HG03558 (cell line): ENCODE results near the gene COIL.
"Not testable (repeated sequence)": the region's sequence is repeated elsewhere in the genome, so short reads cannot be mapped to it uniquely, and the experiment has no call there.

Experiments
- ATAC-seq: cut with Tn5 transposase; IDR thresholded peaks from one replicate; pipeline ENCODE4 v1.9.1; 2021; ENCODE audit warnings: moderate number of reproducible peaks; ENCODE audit not compliant: unreplicated experiment; ENCODE audit errors: extremely low read depth

The COIL gene

GRCh38 chr17:56960596-56961538 is at the start of gene COIL:
COIL (minus strand) TSS chr17:56961050; CDS start chr17:56961019, 31 bp downstream.
- peak; percentile 84 for ATAC-seq

- ATAC-seq, result no peak
These were observed 49.6 kb upstream of the COIL start for GRCh38 chr17:57010487-57010886.

- ATAC-seq, result no peak
These were observed 49.0 kb upstream of the COIL start for GRCh38 chr17:57009737-57010445.

DNA sequence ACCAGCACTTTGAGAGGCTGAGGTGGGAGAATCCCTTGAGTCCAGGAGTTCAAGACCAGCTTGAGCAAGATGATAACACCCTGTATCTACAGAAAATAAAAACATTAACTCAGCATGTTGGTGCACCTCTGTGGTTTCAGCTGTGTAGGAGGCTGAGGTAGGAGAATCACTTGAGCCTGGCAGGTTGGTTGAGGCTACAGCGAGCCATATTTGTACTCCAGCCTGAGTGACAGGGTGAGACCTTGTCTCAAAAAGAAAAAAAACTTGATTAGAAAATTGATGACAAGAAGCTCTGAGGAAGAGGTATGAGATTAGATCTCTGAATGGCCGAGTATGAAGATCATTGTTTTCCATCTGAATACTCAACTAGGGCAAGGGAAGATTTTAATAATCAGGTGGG is 48.1 kb upstream of the COIL start:
- no peak for ATAC-seq

- ATAC-seq, result no peak
These were observed 45.2 kb upstream of the COIL start for GRCh38 chr17:57006040-57006439.

DNA sequence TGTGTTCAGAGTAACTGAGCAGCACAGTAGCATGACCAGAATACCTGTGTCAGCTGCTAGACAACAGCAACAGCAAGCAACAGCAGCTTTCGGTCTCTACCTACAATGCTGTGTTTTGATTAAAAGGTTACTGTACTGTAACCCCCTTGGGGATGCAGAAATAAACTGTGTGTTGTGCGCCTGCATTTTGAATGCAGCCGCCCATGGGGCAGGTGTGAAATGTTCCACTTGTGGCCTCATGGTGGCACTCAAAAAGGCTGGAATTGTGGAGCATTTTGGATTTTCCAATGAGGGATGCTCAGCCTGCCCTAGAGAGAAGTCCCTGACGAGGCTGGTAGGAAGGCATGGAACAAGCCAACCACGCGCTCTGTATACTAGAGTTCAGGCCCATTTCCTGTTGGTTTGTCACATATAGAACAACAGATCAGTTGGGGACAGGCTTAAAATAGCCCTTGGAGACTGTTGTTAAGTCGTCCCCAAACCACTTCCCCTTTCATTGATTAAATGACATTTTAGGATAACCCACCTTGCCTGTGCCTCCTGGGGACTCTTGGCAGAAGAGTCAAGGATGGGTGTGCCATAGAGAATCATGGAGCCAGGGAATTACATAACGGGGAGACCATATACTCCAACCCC is 44.2 kb upstream of the COIL start:
- ATAC-seq, result peak; percentile 72

DNA sequence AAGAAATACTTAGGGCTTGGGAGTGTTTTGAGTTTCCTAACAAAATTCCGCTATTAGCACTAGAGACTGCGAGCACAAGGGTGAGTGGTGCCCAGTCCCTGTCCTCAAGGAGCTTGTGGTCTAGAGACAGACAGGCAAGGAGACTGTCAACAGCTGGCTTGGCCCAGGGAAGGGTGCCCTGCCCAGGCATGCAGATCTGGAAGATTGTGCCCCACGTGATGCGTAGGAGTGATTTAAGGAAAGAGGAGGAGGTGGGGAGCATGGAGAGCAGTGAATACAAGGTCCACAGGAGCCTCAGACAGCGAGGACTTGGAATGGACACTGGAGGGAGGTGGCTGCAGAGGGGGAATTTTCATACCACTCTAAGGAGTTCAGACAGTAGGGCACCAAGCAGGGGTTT is 42.1 kb upstream of the COIL start:
- no peak for ATAC-seq

DNA sequence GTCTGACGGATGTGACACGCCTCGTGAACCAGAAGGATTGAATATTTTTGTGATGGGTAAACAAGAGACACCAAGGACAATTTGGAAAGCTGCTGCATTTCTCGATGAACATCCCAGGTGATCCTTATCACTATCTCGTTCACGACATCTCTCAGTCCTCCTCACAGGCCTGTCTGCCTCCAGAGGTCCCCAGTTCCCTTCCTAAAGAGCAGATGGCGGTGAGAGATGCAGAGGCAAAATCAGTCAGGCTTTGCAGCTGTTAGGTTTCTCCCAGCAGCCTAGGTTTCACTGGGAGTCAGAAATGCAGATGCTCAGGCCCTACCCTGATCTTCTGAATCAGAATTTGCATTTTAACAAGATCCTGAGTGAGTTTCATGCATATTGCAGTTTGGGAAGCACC is 40.7 kb upstream of the COIL start:
- ATAC-seq, result no peak

DNA sequence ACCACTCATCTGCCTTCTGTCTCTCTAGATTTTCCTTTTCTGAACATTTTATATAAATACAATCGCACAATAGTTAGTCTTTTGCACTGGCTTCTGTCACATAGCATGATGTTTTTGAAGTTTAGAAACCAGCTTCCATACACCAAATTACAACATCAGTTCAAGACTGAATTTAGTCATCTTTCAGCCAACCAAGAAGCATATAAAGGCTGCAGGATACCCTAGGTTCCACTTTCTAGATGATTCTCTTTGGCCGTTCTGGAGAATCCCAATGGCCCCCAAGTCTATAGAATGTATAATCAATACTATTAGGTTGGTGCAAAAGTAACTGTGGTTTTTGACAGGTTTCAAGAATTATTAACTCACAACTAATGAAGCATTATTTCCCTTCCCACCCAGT is 36.5 kb upstream of the COIL start:
- no peak for ATAC-seq

DNA sequence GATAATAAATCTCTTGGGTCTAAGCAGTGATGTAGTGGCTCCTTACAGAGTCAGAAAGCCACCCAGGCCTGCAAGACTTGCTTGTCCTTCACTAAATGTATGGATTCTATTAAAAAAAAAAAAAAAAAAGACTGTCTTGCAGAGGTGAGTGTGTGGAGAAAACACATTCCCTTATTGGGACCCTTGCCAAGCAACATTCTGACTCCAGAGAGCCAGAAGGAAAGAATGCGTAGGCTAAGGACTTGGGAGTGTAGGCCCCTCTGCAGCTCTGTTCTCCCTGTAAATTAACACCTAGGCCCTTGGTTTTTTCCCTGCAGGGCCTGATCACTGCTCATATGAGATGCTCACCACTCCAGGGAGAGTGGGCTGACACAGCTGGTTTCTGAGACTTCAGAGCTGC is 34.9 kb upstream of the COIL start:
- ATAC-seq, result no peak

DNA sequence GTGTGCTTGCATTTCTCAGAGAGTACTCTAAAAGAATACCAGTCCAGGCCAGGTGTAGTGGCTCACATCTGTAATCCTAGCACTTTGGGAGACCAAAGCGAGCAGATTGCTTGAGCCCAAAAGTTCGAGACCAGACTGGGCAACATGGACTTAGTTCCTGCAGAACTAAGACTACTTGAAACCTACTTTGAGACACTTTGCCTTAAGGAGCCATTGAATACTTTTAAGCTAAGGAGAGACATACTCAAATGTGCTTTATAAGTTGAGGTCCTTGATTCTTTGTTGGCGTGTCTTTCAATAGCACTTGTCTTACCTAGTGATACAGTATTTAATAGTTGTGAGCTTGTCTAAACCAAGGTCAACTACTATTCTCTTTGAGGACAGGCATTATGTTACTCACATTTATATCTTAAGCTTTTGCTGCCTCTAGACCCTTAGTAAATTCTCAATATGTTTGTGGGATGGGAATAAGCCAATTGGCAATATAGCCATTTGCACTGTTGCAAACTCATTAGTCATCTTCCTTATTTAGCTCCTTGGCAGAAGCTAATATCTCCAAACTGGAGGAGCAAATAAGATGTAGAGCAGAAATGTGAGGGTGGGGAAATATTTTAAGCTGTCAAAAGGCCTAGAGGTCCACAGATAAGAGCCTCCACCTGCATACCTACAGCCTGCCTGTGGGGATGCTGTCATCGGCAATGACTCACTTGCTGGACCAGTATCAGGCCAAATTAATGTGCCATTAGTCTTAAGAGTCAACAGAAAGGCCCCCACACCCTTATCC is 33.4 kb upstream of the COIL start:
- no peak for ATAC-seq

DNA sequence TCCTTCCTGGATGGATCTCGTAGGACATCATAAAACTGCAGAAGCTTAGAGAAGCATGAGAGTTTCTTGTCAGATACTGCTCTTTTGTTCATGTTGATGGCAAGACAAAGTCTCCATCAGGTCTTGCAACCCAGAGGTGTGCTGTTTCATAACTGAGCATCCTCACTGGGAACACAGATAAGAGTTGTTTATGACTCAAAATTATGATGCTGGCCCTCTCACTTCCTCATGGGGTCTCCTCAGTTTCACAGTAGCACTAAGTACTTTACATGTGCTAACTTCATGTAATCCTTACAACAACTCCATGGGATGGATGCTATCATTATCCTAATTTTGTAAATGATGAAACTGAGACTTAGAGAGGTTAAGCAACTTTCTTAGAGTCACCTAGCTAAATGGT is 31.5 kb upstream of the COIL start:
- no peak for ATAC-seq

DNA sequence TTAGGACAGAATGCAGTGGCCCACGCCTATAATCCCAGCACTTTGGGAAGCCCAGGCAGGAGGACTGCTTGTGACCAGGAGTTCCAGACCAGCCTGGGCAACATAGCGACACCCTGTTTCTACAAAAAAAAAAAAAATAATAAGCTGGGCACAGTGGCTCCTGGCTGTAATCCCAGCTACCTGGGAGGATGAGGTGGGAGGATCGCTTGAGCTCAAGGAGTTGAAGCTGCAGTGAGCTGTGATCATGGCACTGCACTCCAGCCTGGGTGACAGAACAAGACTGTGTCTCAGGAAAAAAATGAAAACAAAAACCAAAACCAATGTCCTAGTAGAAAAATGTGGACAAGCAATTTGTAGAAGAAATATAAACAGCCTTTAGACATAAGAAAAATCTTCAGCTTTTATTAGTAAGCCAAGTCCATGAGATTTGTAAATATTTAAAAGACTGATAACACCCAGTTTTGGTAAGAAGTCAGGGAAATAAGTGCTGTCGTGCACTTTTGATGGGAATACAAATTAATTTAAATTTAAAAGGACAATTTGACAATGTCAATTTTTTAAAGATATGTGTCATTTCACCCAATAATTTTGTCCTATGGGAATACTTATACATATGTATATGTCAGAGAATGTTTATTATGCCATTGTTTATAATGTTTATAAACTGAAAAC is 28.2 kb upstream of the COIL start:
- ATAC-seq, result no peak

DNA sequence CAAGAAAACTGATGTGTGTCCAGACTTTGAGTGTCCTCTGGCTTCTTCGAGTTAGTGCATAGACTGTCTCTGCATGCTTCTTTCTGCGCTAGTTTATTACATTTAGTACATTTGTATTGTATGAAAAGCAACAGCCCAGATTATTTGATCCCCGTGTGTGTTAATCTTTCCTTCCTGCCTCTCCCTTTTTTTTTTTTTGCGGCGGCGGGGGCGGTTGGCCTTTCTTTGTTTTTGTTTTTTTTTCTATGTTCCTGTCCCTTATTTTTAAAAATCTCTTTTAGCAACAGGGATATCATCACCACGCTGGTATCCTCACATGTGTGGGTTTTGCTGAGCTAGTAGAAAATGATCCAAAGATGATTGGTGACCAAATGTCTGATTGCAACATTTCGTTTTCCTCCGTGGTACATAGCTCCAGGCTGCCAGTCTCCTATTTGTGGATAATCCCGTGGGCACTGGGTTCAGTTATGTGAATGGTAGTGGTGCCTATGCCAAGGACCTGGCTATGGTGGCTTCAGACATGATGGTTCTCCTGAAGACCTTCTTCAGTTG is 26.5 kb upstream of the COIL start:
- no peak for ATAC-seq

GRCh38 chr17:56985371-56986162 is 24.7 kb upstream of the COIL start:
- ATAC-seq, result no peak

- ATAC-seq, result no peak
These were observed 22.5 kb upstream of the COIL start for GRCh38 chr17:56983366-56983765.

DNA sequence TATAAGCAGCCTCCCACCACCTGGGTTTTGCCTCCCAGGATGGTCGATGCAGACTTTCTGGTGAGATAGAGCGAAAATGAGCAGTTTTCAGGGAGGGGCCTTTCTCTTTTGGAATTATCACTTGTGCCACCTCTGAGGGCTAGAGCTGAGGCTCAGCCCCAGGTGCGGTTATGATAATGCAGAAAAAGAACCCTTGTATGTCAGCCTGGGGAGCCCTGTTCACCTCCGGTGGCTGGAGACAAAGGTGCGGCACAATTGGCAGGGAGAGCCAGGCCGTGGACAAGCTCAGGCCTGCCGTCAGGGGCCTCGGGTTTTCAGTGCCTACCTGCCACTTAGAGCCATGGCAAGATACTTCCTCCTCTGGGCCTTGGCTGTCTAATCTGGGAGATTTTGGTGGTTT is 21.5 kb upstream of the COIL start:
- ATAC-seq, result no peak

DNA sequence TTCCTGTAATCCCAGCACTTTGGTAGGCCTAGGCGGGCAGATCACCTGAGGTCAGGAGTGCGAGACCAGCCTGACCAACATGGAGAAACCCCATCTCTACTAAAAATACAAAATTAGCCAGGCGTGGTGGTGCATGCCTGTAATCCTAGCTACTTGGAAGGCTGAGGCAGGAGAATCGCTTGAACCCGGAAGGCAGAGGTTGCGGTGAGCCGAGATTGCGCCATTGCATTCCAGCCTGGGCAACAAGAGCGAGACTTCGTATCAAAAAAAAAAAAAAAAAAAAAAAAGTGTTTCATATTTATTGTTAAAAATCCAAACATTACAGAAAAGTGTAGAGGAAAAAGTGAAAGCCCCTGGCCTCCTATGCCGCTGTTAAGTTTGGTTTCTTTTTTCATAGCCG is 19.7 kb upstream of the COIL start:
- not testable (repeated sequence) for ATAC-seq

GRCh38 chr17:56979091-56979480 is 18.2 kb upstream of the COIL start:
- ATAC-seq, result no peak
